Peyer's patch (tissue), 4 donors: ENCODE data around the gene LRP5.
"Not testable (repeated sequence)": the region's sequence is repeated elsewhere in the genome, so short reads cannot be mapped to it uniquely, and the experiment has no call there.

ENCODE experiments used
- CTCF ChIP-seq, 6 experiments: fragments of 450-650 bp in 4 of 6; fragments of 200-600 bp in 2 of 6; sonication (generic) in 1 of 6; IDR thresholded peaks; one replicate each; pipeline ENCODE4 v1.5.1; 2017 to 2019; ENCODE audit warnings: antibody characterized with exemption in 6 of 6, mild to moderate bottlenecking in 3 of 6, moderate library complexity in 1 of 6
- POLR2A ChIP-seq, 2 donors: fragments of 450-650 bp; IDR thresholded peaks; one replicate each; pipeline ENCODE4 v1.5.1; 2017; ENCODE audit warnings: antibody characterized with exemption in 2 of 2, mild to moderate bottlenecking in 2 of 2, moderate library complexity in 2 of 2

- TF ChIP-seq CTCF, POLR2A (IDR thresholded peaks at IDR 0.05): not testable (repeated sequence)
These were observed 12.9 kb upstream of the LRP5 start for GRCh38 chr11:68299517-68299879.
